ENCODE data around the gene MIP.
"Not testable (repeated sequence)": the region's sequence is repeated elsewhere in the genome, so short reads cannot be mapped to it uniquely, and the experiment has no call there.

Gene MIP

GRCh38 chr12:56410768-56411167, 43.7 kb downstream of the MIP start:
- no peak for DNase-seq (ENCODE audit: low read depth, low spot score)

DNA sequence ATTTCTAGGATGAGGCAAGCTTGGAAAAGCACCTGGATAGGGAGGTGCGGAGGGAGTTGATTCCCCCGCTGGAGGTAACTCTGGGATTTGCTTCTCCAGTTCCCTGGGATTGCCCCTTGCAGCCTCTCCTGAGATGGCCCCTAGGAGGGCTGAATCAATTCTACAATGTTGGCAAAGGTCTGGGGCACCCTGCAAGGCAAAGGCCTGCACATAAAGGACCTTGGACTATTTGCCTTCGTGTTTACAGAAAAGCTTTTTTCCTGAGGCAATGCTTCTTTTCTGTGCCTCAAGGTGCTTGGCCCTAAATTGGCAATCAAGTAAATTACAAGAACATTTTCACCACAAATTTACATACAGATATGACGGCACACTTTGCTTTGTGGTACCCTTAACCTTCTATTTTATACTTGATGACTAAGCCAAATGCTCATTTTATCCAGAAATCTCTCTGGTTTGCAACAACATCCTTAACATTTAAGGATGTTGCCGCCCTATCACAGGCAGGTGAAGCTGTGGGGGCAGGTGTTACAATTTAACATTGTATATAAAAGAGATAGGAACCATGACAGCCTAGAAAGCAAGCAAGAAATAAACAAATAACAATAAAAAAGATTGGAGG, 45.5 kb downstream of the MIP start:
- DNase-seq (ENCODE audit: low read depth, low spot score), result no peak

- not testable (repeated sequence) for DNase-seq (ENCODE audit: low read depth, low spot score)
Observed at GRCh38 chr12:56404227-56404626, 50.2 kb downstream of the MIP start.

DNA sequence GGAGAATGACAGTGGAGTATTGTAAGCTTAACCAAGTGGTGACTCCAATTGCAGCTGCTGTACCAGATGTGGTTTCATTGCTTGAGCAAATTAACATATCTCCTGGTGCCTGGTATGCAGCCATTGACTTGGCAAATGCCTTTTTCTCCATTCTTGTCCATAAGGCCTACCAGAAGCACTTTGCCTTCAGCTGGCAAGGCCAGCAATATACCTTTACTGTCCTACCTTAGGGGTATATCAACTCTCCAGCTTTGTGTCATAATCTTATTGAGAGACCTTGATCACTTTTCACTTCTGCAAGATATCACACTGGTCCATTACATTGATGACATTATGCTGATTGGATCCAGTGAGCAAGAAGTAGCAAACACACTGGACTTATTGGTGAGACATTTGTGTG, 52.8 kb downstream of the MIP start:
- not testable (repeated sequence) for DNase-seq (ENCODE audit: low read depth, low spot score)

DNA sequence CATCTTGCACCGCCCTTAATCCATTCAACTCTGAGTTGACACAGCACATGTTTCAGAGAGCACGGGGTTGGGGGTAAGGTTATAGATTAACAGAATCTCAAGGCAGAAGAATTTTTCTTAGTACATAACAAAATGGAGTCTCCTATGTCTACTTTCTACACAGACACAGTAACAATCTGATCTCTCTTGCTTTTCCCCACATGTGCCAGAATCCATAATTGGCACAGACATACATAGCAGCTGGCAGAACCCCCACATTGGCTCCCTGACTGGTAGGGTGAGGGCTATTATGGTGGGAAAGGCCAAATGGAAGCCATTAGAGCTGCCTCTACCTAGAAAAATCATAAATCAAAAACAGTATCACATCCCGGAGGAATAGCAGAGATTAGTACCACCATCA, 53.3 kb downstream of the MIP start:
- DNase-seq (ENCODE audit: low read depth, low spot score), result not testable (repeated sequence)

All from smooth muscle cell of the brain vasculature (primary cell).